K562 (cell line): Measurements from ENCODE around the gene PIH1D1. TPM values are rescaled to one million over a fixed set of nuclear protein-coding genes. Genes with fewer than 3 reads are reported as not detected.

ENCODE experiments used
- CC2D1A ChIP-seq: fragments of 450-650 bp; IDR thresholded peaks from 2 replicates; pipeline ENCODE4 v1.6.1; 2017; ENCODE audit warnings: mild to moderate bottlenecking
- FOXK1 ChIP-seq: sonication (generic); formaldehyde crosslinking; IDR thresholded peaks from 2 replicates; pipeline ENCODE4 v1.8.0; 2022; ENCODE audit warnings: missing genetic modification reagents, mild to moderate bottlenecking, borderline replicate concordance
- KDM2B ChIP-seq: fragments of 250-450 bp; sonication (Bioruptor Pico); IDR thresholded peaks from 2 replicates; pipeline ENCODE4 v1.8.0; 2021; ENCODE audit warnings: mild to moderate bottlenecking, moderate library complexity
- MTA1 ChIP-seq: fragments of 450-650 bp; IDR thresholded peaks from 2 replicates; pipeline ENCODE4 v1.6.1; 2017; ENCODE audit warnings: borderline replicate concordance
- NFE2L1 ChIP-seq: fragments of 450-650 bp; IDR thresholded peaks from 2 replicates; pipeline ENCODE4 v1.6.1; 2016; ENCODE audit warnings: missing genetic modification characterization, low read depth, mild to moderate bottlenecking, missing compliant biosample characterization, moderate library complexity, borderline replicate concordance
- NR2C1 ChIP-seq, 2 experiments: fragments of 450-650 bp; IDR thresholded peaks; 2 replicates each; pipeline ENCODE4 v1.6.1; 2017; ENCODE audit warnings: mild to moderate bottlenecking in 2 of 2, antibody characterized with exemption in 1 of 2, inconsistent platforms in 1 of 2, missing compliant biosample characterization in 1 of 2, missing genetic modification characterization in 1 of 2
- SIRT6 ChIP-seq: IDR thresholded peaks from one replicate; pipeline ENCODE4 v1.6.1; 2012; ENCODE audit warnings: low read depth, mild to moderate bottlenecking, control low read depth, inconsistent platforms, low read length, moderate library complexity
- ZBTB17 ChIP-seq: fragments of 450-650 bp; formaldehyde crosslinking; IDR thresholded peaks from 2 replicates; pipeline ENCODE4 v1.4.0; 2020; ENCODE audit warnings: mild to moderate bottlenecking
- polyA plus RNA-seq, 8 experiments: library from polyadenylated mRNA; depleted of rRNA in 4 of 8; stranded (reverse) in 5 of 8; unstranded in 3 of 8; fragments of >200 nt; fragmentation: Nextera tagmentation in 2 of 8; fragmentation: Illumina TruSeq in 1 of 8; extraction: Ambion mirVana in 2 of 8; extraction: Trizol in 1 of 8; gene quantifications; 2 replicates each; pipeline versions ENCODE4 v1.2.1 to v1.2.3, GENCODE V29; 2011 to 2014; ENCODE audit warnings: inconsistent platforms in 1 of 8, missing spikeins in 1 of 8
- total RNA-seq, 7 experiments: library from RNA; depleted of rRNA in 6 of 7; stranded (reverse); fragments of >200 nt in 6 of 7; fragmentation: Illumina TruSeq in 2 of 7; extraction: Trizol in 2 of 7; gene quantifications; 2 replicates each; pipeline versions ENCODE4 v1.2.1 to v1.2.3, GENCODE V29; 2011 to 2021; ENCODE audit warnings: low replicate concordance in 1 of 7
- TF ChIP-seq, protein P1 (sequence below): fragments of 250-450 bp; sonication (Bioruptor Pico); IDR thresholded peaks from 2 replicates; pipeline ENCODE4 v1.5.0; 2021; ENCODE audit warnings: mild to moderate bottlenecking, borderline replicate concordance
- TF ChIP-seq, protein P2 (sequence below), 2 experiments: fragments of 450-650 bp; IDR thresholded peaks; 2 replicates each; pipeline ENCODE4 v1.6.1; 2016; ENCODE audit warnings: mild to moderate bottlenecking in 2 of 2, borderline replicate concordance in 1 of 2, low read depth in 1 of 2, moderate library complexity in 1 of 2
- TF ChIP-seq, protein P3 (sequence below): sonication (generic); formaldehyde crosslinking; IDR thresholded peaks from 2 replicates; pipeline ENCODE4 v1.8.1; 2023; ENCODE audit warnings: missing genetic modification reagents, mild to moderate bottlenecking, borderline replicate concordance

Gene PIH1D1
- total and polyA plus RNA-seq, 9 of the 15 experiments (the other 6 are each of a cell fraction or from before 2014, with no cell fraction given): 26.5 to 224 (median 137) TPM

DNA sequence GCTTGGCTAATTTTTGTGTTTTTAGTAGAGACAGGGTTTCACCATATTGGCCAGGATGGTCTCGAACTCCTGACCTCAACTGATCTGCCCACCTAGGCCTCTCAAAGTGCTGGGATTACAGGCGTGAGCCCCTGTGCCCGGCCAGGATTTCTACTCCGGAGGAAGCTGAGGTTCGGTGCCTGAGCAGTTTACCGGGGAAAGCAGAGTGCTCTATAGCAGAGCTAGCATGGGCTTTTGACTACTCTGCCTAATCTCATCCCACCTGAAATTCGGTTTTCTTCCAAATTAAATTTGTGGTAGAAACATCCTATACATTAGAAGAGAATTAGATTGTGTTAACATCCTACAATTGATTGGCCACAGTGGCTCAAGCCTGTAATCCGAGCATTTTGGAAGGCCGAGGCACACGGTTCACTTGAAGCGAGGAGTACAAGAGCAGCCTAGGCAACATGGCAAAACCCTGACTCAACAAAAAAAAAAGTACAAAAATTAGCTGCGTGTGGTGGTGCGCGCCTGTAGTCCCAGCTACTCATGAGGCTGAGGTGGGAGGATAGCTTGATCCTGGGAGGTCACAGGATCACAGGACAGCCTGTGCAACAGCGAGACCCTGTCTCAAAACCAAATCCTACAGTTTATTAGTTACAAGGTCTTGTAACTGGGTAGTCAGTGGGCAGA, 37.4 kb upstream of the PIH1D1 start (continued):
- TF ChIP-seq ZBTB17 (no peak), KDM2B (CRISPR knock-in tag) (no peak), MTA1 (no peak), NR2C1 (IDR thresholded peaks at IDR 0.05) (no peak), NR2C1 (tag; IDR thresholded peaks at IDR 0.05) (no peak), CC2D1A (no peak), NFE2L1 (tag) (no peak), SIRT6 (no peak), FOXK1 (CRISPR knock-in tag) (no peak)
- TF ChIP-seq, protein P1, sequence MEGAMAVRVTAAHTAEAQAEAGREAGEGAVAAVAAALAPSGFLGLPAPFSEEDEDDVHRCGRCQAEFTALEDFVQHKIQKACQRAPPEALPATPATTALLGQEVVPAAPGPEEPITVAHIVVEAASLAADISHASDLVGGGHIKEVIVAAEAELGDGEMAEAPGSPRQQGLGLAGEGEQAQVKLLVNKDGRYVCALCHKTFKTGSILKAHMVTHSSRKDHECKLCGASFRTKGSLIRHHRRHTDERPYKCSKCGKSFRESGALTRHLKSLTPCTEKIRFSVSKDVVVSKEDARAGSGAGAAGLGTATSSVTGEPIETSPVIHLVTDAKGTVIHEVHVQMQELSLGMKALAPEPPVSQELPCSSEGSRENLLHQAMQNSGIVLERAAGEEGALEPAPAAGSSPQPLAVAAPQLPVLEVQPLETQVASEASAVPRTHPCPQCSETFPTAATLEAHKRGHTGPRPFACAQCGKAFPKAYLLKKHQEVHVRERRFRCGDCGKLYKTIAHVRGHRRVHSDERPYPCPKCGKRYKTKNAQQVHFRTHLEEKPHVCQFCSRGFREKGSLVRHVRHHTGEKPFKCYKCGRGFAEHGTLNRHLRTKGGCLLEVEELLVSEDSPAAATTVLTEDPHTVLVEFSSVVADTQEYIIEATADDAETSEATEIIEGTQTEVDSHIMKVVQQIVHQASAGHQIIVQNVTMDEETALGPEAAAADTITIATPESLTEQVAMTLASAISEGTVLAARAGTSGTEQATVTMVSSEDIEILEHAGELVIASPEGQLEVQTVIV (CRISPR knock-in tag): no peak
- TF ChIP-seq, protein P2, sequence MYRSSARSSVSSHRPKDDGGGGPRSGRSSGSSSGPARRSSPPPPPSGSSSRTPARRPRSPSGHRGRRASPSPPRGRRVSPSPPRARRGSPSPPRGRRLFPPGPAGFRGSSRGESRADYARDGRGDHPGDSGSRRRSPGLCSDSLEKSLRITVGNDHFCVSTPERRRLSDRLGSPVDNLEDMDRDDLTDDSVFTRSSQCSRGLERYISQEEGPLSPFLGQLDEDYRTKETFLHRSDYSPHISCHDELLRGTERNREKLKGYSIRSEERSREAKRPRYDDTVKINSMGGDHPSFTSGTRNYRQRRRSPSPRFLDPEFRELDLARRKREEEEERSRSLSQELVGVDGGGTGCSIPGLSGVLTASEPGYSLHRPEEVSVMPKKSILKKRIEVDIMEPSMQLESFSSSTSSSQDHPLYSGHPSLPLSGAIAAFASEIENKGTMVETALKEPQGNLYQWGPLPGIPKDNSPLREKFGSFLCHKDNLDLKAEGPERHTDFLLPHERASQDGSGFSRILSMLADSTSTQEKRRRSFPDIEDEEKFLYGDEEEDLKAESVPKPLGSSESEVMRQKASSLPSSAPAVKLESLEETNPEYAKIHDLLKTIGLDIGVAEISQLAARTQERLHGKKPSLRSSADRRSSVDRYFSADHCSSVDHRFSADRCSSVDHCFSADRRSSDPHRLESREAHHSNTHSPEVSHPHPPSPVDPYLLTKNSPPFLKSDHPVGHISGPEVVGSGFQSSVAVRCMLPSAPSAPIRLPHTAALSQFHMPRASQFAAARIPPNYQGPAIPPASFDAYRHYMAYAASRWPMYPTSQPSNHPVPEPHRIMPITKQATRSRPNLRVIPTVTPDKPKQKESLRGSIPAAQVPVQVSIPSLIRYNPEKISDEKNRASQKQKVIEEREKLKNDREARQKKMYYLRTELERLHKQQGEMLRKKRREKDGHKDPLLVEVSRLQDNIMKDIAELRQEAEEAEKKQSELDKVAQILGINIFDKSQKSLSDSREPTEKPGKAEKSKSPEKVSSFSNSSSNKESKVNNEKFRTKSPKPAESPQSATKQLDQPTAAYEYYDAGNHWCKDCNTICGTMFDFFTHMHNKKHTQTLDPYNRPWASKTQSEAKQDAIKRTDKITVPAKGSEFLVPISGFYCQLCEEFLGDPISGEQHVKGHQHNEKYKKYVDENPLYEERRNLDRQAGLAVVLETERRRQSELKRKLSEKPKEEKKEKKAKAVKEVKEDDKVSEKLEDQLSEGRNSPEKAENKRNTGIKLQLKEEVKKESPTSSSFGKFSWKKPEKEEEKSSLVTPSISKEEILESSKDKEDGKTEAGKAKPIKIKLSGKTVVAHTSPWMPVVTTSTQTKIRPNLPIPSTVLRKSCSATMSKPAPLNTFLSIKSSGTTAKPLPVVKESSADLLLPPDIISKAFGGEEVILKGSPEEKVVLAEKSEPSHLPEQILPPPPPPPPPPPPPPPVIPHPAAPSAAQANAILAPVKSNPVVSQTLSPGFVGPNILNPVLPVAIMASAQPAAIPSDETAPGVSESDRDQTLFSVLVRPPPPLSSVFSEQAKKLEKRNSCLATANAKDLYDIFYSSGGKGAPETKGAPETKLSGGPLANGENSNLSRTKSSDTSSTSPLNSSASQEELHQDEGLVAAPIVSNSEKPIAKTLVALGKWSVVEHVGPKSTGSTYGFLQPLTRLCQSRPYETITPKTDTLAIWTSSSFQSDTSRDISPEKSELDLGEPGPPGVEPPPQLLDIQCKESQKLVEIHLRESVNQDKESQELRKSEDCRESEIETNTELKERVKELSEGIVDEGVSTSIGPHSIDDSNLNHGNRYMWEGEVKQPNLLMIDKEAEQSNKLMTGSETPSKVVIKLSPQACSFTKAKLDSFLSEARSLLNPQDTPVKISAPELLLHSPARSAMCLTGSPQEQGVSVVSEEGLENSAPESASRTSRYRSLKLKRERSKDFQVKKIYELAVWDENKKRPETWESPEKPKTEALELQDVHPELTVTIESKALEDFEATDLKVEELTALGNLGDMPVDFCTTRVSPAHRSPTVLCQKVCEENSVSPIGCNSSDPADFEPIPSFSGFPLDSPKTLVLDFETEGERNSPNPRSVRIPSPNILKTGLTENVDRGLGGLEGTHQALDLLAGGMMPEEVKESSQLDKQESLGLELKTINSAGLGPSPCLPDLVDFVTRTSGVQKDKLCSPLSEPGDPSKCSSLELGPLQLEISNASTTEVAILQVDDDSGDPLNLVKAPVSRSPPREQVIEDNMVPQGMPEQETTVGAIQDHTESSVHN (IDR thresholded peaks at IDR 0.05; ENCODE audit: borderline replicate concordance in 1 of 2, low read depth in 1 of 2): no peak
- TF ChIP-seq, protein P3, sequence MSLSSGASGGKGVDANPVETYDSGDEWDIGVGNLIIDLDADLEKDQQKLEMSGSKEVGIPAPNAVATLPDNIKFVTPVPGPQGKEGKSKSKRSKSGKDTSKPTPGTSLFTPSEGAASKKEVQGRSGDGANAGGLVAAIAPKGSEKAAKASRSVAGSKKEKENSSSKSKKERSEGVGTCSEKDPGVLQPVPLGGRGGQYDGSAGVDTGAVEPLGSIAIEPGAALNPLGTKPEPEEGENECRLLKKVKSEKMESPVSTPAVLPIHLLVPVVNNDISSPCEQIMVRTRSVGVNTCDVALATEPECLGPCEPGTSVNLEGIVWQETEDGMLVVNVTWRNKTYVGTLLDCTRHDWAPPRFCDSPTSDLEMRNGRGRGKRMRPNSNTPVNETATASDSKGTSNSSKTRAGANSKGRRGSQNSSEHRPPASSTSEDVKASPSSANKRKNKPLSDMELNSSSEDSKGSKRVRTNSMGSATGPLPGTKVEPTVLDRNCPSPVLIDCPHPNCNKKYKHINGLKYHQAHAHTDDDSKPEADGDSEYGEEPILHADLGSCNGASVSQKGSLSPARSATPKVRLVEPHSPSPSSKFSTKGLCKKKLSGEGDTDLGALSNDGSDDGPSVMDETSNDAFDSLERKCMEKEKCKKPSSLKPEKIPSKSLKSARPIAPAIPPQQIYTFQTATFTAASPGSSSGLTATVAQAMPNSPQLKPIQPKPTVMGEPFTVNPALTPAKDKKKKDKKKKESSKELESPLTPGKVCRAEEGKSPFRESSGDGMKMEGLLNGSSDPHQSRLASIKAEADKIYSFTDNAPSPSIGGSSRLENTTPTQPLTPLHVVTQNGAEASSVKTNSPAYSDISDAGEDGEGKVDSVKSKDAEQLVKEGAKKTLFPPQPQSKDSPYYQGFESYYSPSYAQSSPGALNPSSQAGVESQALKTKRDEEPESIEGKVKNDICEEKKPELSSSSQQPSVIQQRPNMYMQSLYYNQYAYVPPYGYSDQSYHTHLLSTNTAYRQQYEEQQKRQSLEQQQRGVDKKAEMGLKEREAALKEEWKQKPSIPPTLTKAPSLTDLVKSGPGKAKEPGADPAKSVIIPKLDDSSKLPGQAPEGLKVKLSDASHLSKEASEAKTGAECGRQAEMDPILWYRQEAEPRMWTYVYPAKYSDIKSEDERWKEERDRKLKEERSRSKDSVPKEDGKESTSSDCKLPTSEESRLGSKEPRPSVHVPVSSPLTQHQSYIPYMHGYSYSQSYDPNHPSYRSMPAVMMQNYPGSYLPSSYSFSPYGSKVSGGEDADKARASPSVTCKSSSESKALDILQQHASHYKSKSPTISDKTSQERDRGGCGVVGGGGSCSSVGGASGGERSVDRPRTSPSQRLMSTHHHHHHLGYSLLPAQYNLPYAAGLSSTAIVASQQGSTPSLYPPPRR (CRISPR knock-in tag): no peak
